Hippocampal formation (tissue), 2 donors: ENCODE results near the gene SPECC1.

Source experiments
- DNase-seq, 2 donors: peaks; one replicate each; lab custom pipeline; 2025; lab: John Stamatoyannopoulos, UW

Gene SPECC1

DNA sequence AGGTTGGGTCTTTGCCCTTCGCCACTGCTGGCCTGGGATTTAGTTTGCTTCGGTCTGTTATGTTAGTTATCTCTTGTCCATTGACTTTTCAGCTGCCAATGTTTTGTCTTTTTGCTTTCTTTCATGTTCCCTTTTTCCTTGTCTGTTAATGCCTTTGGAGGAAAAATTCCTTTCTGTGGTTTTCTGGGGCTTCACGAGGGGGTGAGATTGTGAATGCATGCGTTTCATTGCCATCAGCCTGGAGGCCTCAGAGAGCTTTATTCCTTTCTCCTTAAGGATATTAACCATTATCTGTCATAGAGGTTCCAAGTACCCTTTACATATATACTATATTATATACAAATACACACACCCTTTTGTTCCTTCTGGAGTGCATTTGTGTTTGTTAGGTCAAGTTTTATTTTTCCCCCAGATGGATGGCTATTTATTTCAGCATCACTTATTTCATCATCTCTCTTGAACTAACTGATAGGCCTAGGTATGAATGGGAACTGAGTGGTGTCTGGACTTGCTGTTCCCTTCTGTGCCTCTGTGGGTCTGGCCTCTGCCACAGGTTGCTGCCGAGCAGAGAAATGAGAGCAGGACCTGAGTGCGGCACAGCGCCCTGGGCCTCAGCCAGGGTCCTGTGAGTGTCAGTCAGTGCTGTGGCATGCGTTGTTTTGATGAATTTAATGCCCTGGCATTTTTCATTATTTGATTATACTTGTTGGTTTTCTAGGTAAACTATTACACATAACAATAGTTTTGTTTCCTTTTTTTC lies 264.8 kb downstream of the SPECC1 start:
- DNase-seq = no peak

DNA sequence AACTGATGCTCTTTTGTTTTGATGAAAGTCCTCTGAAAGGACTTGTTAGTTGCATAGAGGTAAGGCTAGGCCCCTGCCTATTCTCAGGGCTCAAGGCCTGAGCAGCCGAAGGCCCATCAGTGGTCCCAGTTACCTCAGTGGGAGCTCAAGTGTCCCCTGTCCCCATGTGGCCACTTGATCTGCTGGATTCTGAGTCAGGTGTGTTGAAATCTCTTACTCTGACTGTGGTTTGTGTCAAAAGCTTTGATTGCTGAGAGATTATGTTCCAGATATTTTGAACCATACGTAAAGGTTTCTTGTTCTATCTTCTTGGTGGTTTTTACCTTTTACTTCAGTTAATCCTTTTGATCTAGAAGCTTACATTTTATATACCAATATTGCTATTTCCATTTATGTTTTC lies 266.5 kb downstream of the SPECC1 start:
- no peak for DNase-seq

DNA sequence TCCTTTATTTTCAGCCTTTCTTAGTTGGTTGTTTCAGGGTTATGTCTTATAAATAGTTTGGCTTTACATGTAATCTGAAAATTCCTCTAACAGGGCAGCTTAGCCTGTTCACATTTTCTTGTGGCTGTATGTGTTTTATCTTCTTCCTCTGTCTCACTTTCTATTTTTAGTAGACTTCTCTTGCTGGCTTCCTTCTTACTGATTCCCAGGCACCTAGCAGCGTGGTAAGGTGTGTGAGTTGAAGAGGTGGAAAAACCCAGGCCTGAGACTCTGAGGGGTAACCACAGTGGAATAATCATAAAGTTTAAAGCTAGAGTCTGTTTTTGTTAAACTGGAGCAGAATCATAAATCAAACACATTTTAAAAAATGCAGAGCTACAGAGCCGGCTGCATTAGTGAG lies 267.3 kb downstream of the SPECC1 start:
- DNase-seq = no peak

DNA sequence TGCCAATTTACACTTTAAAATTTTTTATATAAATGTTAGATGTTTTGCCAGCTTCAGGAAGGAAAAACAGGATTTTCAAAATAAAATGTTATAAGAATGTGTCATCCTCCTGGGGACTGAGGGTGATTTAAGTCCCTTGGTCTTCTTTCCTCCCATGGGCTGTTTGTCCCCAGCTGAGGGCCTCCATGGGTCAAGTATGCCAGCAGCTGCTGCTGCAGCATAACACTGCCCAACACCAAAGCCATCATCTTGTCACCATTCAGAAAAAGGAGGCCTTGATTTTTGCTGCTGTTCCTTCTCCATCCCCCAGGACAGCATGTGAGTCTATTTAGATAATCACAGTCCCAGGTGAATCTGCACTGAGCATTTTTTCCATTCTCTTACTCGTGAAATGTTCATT lies 269.6 kb downstream of the SPECC1 start:
- DNase-seq = no peak

DNA sequence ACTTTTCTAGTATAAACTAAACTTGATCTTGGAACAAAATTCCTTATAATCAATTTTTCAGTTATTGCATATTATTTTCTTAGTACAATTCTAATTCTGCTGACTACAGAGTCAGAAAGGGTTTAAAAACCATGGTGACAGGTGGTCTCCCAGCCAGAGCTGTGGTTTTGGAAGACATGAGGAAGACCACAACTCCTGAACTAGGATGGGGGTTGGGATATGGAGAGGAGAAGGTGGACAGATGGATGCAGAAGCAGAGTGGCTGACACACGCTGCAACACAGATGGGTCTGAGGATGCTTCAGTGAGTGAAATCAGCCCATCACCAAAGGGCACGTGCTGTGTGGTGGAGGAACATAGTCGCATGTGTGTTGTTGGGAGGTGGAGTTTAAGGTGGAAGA lies 270.5 kb downstream of the SPECC1 start:
- DNase-seq = no peak

DNA sequence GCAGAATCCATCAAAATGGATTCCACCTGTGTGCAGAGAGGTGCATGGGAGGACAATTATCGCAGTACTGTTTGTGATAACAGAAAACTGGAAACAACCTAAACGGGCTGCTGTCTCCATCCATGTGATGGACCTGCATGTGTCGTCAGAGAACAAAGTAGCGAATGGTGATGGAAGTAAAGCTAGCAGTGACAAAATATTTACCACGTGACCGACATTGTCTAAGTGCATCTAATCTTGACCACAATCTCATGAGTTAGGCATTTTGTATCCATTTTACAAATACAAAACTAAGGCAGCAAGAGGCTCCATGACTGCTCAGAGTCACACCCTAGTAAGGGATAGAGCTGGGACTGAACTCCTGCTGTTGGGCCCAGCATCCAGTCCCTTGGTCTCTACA lies 270.9 kb downstream of the SPECC1 start:
- DNase-seq = no peak

DNA sequence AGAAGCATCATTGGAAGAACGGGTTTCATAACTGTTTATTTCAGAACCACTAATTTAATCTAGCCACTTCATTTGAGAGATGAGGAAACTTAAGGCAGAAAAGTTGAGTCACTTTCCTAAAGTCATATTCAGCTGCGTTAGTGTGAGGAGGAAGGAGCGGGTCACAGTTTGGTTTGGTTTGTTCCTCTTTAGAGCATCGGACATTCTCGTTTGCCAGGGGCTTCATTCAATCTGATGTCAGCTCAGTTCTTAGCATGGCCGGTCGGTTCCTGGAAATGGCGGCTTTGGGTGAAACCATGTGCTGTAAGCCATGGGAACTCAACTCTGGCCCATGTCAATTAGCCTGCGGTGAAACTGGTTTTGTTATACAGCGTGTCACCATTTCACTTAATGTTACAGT lies 271.7 kb downstream of the SPECC1 start:
- no peak for DNase-seq

DNA sequence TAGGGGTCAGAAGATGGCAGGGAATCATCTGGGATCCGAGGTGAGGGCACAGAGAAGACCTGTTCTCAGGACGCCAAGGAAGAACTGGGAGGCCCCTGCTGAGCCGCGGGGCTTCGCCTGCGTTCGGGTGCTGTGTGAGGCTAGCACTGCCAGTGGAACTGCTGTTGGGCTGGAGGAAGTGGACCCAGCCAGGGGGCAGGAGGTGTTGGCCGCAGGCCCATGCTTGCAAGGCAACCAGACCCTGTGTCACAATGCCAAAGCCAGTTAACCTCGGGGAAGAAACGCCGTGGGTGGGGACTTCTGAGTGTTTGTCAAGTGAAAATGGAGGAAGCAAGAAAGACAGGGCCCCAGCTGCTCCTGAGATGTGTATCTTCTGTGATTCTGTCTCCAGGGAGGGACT lies 272.7 kb downstream of the SPECC1 start:
- peak; percentile 18 to 56 for DNase-seq

DNA sequence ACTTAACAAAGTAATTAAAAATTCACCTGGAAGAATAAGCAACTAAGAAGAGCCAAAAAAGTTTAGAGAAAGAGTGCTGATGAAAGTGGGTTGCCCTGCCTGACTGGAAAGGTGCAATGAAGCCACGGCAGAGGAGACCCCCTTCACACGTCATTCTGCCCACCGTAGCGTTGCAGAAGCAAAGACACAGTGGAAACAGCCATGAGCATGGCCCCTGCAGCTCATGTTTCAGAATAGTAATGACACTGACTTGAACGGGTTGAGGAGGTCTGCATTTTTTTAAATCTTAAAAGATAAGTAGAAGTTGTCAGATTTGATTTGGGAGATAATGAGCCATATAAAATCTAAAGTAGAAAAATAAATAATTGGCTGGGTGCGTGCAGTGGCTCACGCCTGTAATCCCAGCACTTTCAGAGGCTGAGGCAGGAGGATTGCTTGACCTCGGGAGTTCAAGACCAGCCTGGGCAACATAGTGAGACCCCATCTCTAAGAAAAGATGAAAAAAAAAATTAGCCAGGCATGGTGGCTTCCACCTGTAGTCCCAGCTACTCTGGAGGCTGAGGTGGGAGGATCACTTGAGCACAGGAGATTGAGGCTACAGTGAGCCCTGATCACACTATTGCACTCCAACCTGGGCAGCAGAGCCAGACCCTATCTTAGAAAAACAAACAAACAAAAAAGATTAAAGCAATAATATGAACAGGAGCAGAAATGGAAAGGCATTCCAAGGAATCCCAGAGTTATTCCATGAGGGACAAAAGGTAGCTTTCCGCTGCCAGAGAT lies 273.6 kb downstream of the SPECC1 start:
- DNase-seq = no peak

DNA sequence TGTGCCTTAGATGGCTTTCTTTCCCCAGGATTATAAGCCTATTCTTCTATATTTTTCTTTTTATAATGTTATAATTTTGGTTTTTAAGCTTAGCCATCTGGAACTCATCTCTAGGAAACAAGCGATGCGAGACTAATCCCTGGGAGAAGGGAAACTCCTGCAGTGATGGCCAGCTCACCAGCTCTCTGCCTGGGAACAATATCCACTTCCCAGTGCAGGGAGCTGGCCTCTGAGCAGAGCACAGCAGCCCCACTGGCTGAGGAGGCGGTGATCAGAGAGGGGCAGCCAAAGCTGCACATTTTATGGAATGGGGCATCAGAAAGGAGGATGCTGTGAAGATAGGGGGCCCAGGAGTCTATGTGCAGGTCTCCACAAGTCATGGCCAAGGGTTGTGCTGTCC lies 274.9 kb downstream of the SPECC1 start:
- DNase-seq = no peak

DNA sequence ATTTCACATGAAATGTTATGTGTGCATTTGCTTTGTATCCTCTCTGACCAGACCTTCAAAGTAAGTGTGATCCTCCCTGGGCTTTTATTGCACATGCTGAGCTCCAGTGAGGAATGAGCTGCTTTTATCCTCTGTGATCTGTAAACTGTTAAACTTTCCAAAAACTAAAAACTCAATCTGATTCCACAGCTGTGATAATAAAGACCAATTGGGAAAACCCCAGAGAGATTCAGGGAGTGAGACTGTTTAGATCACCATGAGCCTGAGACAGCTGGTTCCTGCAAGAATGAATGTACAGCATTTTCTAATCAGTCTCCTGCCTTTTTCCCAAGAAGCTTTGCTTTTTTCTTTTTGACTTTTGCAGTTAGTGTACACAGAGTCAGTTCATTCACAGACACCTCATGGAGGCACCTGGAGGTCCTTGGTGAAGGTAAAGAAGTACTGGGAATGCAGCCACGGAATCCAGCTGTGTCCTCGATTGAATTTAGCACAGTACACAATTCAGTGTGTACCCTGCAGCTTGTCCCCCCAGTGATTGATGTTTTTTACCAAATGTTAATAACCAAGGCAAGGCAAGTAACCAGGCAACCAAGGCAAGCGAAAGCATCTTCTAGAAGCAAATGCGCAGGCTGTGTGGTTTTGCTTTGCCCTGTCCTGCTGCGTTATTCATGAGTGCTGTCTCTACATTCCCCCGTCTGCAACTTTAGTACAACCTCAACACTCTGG lies 275.6 kb downstream of the SPECC1 start:
- DNase-seq = no peak

DNA sequence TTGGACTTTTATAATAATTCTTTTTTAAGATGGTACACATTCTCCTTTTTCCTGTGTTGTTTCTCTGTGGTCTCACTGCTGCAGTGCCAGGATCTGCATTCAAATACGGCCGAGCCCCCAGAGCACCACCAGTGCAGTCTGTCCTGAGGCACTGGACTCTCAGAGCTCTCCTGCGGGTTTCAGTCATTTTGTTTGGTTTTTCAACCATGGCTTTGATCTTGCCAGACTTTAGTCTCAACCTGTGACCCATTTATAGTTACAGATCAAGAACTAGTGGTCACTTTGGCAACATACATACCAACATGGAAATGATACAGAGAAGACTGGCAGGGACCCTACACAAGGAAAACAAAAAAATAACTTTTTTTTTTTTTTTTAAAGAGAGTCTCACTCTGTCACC lies 280.8 kb downstream of the SPECC1 start:
- DNase-seq = no peak

DNA sequence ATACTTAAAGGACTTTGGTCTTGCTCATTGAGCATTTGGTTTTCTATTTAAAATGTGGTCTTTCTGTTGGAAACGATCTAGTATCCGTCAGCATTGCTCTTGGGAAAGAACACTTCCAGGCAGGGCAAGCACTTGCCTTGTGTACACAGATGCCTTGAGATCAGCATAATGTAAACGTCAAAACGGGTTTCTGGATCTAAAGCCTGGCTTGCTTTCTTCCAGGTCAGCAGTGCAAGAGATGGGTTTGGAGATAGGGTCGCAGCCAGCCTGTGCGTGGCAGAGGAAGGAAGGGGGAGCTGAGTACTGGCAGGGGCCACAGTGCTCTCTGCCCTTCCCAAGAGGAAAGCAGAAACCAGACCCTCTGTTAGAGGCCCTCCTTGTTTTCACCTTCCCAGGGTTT lies 282.7 kb downstream of the SPECC1 start:
- no peak for DNase-seq

DNA sequence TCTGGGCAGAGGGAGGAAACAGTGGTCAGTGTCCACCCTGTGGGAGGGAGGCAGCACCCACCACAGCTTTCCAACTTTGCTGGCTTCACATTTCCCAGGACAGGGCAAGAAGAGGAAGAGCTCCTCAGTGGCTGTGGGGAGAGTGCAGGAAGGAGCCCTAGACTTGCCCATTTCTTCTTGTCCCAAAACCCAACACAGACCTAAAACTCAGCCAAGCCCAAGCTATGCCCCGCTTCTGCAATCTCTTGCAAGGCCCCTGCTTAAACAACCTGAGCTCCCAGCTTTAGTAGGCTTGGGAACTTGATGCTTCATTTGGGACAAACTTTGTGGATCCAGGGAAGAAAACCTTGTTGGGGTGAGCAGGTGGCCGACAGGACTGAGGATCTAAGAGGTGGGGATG lies 284.3 kb downstream of the SPECC1 start:
- no peak for DNase-seq

DNA sequence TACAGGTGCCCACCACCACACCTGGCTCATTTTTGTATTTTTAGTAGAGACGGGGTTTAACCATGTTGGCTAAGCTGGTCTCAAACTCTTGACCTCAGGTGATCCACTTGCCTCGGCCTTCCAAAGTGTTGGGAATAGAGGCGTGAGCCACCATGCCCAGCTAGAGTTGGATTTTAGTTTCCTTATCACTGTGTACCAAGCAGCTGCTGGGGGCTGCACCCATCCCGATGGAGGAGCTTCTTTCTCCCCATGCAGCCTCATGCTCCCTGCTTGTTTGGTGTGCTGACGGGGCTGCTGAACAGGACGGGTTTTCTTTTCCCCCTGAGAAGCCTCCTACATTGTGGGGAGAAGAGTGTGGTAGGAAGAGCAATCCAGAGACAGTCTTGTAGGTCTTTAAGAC lies 285.0 kb downstream of the SPECC1 start:
- DNase-seq = no peak

DNA sequence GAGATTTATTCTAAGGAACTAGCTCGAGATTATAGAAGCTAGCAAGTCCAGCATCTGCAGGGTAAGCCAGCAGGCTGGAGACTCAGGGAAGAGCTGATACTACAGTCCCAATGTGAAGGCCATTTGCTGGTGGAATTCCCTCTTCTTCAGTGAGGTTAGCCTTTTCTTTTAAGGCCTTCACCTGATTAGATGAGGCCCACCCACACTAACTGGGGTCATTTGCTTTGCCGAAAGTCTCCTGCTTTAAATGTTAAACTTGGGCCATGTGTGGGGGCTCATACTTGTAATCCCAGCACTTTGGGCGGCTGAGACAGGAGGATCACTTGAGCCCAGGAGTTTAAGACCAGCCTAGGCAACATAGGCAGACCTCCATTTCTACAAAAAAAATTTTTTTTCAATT lies 289.9 kb downstream of the SPECC1 start:
- DNase-seq = no peak

DNA sequence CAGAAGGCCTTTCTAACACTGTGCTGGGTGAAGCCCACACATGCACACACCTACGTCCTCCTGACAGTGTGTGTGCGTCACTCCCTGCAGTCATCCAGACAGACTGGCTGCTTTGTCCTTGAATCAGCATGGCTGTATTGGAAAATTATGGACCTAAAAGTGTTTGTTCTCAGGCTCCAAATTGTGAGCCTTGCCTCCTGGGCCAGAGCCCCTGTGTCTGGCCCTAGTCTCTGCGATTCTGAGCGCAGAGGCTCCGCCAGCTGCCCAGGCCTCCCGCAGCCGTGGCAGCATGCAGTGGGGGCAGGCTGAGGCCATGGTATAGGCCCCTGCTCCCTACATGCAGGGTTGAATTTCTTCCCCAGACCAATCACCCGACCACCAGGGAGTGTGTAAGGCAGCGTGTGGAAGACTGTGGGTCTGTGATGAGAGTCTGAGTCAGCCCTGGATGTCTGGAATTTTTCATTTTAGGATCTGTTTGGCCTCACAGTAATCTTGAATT lies 291.3 kb downstream of the SPECC1 start:
- no peak for DNase-seq

DNA sequence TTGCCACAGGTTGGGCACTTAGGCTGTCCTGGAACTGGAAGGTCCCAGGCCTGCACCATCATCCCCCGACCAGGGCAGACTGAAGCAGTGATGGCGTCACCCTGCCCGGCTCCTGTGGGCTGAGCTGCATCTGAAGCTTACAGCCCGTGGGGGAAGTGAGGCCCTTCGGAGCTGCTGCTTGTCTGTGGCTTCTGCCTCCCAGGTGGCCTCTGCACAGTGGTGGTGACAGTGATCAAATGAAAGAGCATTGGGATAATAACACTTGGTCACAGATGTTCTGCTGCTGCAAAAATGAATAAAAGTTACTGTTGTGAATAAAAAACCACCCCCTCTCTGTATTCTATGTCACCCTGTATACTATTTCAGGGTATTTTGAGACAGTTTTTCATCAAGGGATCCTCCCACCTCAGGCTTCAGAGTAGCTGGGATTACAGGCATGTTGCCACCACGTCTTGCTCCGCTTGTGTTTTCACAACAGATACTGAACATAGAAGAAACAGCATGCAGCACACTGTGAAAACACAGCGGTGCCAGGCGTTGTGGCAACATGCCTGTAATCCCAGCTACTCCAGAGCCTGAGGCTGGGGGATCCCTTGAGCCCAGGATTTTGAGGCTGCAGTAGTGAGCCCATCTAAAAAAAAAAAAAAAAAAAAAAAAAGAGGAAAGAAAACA lies 293.2 kb downstream of the SPECC1 start:
- DNase-seq = peak in 1 of 2 donors; percentile 24

DNA sequence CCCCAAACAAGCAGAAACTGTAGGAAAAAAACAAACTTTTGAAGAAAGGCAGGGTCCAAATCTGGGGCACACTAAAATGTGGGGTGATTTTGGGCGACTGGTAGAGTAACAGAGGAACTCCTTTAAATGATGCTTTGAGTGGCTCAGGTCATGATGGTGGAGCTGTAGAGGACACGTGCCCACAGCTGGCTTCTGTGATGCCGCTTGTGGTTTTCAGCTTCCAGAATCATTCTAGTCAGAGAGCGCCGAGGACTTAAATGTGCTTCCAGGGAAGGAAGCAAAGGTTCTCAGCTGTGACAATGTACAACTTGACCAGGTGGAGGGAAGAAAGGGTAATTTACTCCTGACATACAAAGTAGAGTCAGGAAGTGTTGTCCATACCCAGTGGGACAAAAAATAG lies 295.8 kb downstream of the SPECC1 start:
- no peak for DNase-seq

DNA sequence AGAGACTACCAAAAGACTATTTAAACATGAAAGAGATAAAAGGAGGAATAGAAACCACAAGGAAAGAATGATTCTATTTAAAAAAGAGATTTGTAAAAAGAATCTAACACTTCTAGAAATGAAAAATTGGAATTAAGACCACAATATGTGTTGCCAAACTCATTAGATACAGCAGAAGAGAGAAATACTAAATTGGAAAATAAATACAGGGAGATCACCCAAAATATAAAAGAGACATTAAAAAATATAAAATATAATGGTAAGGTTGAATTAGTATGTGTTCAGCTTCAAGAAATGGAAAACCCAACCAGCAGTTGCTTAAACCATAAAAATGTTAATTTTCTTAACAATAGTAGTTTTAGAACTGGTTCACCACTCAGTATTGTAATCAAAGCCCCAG lies 297.8 kb downstream of the SPECC1 start:
- no peak for DNase-seq

DNA sequence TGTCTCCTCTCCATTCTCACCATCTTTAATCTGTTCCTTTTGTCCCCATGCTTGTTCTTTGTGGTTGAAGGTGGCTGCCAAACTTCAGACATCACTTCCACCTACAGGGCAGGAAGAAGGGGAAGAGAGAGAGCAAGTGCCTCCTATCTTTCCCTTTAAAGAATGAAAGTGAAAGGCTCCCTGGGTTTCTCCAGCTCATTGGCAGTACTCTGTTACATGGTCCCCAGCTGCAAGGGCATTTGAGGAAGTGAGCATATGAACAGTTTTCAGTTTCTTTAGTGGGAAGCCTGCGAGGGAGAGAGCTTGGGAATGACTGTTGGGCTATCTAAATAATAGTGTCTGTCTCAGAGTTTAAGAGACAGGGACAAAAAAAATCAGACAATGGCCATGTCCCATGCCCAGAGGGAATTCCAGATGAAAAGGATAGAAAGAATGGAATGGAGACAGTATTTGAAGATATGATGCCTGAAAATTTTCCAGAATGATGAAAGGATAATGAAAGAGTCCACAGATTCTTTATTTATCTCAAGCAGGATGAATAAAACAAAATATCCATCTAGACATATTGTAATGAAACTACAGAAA lies 298.3 kb downstream of the SPECC1 start:
- no peak for DNase-seq

DNA sequence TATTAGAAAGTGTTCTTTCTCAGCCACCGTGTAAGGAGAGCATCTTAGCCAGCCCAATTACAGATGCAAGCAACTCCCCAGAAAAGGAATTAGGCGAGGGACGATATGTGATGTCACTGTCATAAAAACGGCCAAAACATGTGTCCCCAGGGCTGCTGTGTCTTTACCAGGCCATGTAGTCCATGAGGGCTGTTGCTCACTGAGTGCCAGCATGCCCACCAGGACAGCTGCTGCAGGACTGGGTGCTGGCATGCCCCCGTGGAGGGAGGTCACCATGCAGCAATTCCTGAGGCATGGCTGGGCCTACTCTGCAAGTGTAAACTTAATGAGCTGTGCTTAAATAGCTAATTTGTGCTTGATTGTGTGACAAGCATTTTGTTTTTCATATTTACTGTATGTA lies 301.3 kb downstream of the SPECC1 start:
- DNase-seq = no peak
